Limb (tissue), 2 donors: ENCODE data around the gene ING1.
"Not testable (repeated sequence)": the region's sequence is repeated elsewhere in the genome, so short reads cannot be mapped to it uniquely, and the experiment has no call there.

ENCODE experiments used
- DNase-seq, 2 donors: peaks; one replicate each; pipeline ENCODE4 v3.0.0-alpha.2; 2016; ENCODE audit errors: extremely low spot score in 2 of 2

ING1 gene, protein sequence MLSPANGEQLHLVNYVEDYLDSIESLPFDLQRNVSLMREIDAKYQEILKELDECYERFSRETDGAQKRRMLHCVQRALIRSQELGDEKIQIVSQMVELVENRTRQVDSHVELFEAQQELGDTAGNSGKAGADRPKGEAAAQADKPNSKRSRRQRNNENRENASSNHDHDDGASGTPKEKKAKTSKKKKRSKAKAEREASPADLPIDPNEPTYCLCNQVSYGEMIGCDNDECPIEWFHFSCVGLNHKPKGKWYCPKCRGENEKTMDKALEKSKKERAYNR

DNA sequence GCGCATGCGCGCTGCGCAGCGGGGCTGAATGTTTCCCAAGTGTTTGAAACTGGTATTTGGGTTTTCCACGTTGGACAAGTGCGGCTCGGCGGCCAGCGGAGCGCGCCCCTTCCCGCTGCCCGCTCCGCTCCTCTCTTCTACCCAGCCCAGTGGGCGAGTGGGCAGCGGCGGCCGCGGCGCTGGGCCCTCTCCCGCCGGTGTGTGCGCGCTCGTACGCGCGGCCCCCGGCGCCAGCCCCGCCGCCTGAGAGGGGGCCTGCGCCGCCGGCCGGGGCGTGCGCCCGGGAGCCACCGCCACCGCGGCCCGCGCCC is at the start of gene ING1:
TSS of gene ING1 (plus strand) at position 59 of the 311 bp plus-strand sequence. CDS start 450 bp downstream, outside the sequence.
- no peak for DNase-seq

DNA sequence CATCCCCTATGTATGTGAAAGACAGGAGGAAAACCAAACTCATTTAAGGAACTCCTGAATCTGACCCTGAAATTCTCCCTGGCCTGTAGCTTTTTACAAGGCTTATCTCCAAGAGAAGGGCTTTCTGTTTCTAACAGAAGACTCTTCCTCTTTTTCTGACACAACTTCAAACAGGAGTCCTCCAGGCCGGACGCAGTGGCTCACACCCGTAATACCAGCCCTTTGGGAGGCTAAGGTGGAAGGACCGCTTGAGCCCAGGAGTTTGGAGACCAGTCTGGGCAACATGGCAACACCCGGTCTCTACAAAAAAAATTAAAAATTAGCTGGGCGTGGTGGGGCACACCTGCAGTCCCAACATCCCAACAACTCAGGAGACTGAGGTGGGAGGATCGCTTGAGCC is 49.5 kb upstream of the ING1 start:
- no peak for DNase-seq

DNA sequence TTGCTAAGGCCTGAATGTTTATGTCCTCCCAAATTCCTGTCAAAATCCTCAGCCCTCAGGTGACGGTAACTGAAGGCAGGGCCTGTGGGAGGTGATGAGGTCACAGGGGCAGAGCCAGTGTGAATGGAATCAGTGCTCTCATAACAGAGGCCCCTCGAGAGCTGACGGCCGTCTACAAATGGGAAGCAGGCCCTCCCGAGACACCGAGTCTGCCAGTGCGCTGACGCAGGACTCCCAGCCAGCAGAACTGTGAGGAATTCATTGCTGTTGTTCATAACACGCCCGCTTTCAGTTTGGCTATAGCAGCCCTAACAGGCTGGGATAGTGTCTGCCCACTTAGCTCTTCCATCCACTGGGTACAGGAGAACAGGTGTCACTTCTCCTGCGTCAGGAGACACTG is 48.8 kb upstream of the ING1 start:
- DNase-seq, result no peak

DNA sequence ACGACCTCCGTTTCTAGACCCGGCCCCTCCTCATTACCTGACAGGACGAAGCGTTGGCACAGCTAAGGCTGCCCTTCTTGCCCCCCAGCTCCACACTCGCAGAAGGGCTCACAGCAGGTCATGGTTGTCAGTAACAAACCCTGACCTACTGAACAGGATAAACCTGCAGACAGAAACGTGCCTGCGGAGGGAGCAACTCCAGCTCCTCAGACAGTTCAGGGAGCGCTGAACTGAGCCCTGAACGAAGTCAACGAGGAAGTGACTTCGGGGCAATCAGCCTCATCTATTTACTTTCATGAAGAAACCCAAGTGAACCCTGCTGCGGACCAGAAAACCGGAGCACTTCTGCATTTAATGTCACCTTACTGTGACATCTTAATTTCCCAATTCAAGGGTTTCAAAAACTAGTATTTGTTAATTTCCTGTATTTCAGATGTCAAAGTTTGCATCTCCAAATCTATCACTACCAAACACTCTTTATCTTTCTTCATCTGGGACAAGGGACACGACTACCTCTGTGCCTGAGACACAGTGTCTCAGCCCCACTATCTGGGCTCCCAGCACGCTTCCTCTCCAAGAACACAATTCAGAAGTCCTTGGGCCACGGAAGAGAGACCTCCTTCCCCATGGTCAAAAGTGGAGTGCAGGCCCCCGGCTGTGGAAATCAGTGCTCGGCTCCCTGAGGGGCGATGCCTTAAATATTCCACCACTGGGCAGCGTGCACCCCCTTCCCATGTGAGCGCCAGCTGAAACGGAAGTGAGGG is 47.8 kb upstream of the ING1 start:
- no peak for DNase-seq

DNA sequence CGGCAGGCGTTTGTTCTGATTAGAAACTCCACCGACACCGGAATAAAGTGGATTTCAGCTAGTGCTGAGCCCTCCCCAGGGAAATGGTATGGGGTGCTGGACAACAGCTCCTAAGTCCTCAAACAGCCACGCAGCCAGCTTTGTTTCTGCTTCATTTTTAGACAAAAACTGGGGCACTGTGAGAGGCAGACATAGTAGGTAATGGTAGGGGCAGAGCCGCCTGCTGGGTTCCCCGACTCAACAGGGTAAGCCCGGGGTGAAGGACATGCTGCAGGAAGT is 47.3 kb upstream of the ING1 start:
- DNase-seq, result no peak

DNA sequence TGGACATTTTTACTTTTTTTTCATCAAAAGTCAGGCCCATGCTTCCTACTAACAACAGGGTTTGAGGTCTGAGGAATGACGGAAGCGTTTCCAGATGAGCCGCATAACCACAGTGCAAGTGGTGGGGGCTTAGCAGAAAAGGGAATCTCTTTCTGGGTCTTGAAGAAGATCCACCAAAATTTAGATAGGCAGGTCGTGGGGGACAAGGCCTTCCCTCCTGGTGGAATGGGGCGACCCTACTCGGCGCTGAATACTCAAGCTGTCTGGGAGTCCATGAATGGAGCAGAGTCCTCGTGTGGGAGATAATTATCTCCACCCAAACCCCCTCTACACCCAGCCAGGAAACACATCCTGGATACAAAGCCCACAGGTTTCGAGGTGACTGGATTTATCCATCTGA is 44.5 kb upstream of the ING1 start:
- DNase-seq, result no peak

DNA sequence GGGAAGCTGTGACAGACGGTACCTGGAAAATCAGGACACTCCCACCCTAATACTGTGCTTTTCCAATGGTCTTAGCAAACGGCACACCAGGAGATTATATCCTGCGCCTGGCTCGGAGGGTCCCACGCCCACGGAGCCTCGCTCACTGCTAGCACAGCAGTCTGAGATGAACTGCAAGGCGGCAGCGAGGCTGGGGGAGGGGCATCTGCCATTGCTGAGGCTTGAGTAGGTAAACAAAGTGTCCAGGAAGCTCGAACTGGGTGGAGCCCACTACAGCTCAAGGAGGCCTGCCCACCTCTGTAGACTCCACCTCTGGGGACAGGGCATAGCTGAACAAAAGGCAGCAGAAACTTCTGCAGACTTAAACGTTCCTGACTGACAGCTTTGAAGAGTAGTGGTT is 43.7 kb upstream of the ING1 start:
- not testable (repeated sequence) for DNase-seq

DNA sequence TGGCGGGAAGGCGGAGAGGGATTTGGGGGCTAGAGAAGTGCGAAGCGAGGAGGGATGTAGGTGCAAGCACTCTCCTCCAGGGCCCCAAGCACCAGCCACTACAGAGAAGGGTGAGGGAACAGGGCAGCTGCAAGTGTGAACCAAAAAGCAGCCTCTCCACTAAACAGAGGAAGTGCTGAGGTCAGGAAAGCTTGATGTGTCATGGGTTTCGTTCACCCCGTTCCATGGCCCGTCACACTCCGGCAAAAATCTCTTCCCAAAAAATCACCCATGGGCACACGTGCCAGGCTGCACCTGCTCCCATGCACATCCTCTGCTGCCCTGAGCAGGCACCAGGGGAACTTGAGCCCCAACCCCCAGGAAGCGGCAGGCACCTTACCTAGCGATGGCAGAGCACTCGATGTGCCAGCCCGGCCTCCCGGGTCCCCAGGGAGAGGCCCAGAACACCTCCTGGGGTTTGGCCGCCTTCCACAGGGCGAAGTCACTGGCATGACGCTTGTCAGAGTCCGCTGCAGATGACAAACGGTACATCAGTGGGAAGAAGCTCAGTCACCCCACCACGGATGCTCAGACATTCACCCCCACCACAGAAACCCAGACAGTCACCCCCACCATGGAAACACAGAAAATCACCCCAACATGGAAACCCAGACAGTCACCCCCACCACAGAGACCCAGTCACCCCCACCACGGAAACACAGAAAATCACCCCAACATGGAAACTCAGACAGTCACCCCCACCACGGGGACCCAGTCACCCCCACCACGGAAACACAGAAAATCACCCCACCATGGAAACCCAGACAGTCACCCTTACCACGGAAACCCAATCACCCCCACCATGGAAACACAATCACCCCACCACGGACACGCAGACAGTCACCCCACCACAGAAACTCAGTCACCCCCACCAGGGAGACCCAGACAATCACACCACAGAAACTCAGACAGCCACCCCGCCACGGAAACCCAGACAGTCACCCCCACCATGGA is 36.6 kb upstream of the ING1 start:
- DNase-seq, result no peak

DNA sequence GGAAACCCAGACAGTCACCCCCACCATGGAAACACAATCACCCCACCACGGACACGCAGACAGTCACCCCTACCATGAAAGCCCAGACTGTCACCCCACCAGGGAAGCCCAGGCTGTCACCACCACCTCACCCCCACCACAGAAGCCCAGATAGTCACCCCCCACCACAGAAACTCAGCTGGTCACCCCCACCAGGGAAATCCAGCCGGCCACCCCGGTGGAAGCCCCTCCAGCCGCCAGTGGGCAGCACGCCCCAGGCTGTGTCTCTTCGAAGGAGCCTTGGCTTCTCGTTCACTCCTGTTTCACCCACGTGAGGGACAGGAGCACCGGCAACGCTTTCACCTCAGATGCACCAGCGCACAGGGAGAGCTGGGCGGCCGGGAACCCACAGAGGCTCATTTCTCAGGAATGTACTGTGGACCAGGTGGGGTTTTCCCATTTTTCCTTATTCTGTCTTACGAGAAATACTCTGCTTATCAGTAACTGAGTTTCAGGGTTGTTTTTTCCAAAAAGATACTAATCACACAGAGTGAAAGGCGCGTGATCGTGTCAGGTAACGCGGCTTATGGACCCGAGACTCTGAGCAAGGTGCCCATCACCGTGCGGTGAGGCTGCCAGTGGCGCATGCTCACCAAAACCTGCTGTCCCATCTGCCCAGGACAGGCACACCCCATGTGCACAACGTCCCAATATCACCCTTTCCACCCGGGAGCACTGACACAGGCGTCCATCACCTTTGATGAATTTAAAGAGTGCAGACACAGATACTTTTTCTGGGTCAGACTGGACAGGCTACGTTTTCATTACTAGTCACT is 35.6 kb upstream of the ING1 start:
- no peak for DNase-seq

DNA sequence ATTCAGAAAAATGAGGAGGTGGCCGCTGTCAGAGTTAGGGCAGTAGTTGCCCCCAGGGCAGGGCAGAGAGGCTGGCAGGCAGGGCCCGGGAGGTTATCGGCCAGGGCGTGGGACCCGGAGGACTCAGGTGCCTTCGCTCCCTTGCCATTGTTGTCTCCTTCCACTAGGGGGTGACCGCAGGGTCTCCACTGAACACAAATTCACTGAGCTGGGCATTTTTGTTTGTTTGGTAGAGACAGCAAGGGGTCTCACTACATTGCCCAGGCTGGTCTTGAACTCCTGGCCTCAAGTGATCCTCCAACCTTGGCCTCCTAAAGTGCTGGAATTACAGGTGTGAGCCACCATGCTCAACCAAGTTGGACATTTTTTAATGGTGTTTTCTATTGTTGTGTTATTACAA is 32.6 kb upstream of the ING1 start:
- no peak for DNase-seq

DNA sequence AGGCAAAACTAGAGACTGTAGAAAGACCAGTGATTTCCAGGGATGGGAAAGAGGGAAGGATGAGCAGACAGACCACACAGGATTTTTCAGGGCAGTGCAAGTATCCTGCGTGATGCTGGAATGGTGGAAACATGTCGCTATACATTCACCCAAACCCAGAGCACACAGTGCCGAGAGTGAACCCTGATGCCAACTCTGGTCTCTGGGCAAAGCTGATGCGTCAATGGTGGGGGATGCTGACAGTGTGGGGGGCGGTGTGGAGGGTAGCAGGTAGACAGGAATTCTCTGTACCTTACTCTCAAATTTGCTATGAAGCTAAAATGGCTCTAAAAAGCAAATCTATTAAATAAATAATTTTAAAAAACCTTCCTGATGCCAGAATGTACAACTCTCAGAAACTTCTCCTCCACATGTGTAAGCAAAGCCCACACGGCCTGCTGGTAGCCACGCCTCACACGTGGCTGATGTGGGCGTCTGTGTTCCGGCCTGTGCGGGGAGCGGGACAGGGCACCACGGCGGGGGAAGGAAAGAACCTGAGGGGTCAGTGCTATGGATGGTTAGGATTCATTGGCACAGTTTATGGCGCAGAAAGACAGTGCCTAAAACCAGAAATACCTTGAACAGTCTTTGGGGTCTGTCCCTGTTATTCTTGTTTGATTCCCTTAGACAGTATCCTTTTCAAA is 31.5 kb upstream of the ING1 start:
- DNase-seq, result no peak

DNA sequence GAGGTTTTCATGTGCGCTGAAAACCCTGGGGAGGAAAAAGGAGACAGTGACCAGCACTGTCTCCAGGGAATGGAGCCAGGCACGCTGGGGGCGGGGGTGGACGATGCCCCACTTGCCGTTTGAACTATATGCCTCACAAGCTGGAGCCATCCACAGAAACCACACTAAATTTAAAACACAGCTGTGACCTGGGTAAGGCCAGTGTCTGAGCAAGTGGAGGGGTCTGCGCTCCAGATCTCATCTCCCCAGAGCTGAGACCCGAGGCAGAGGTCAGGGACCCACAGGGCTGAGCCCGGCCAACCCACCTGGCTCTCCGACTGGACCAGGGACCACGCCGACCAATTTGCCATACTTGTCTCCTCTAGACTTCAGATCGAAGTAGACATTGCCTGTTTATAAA is 30.8 kb upstream of the ING1 start:
- no peak for DNase-seq

DNA sequence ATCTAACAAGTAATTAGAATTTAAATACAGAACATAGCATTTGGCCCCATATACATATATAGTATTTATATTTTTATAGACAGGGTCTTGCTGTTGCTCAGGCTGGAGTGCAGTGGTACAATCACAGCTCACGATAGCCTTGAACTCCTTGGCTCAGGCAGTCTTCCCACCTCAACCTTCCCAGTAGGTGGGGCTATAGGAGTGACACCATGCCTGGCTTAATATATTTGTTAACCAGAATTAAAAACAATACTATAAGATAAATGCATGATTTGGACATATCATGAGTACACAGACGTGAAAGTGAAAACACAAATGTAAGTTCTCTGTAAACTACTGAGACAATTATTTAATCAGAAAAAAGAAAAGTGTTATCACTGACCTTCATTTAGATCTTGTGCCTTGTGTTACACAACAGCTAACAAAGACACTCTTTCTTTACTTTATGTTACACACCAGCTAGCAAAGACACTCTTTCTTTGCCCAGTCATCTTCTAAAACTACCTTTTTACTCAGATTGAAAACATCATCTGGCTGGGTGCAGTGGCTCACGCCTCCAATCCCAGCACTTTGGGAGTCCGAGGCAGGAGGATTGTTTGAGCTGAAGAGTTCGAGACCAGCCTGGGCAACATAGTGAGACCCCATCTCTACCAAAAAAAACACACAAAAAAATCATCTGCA is 30.2 kb upstream of the ING1 start:
- no peak for DNase-seq

DNA sequence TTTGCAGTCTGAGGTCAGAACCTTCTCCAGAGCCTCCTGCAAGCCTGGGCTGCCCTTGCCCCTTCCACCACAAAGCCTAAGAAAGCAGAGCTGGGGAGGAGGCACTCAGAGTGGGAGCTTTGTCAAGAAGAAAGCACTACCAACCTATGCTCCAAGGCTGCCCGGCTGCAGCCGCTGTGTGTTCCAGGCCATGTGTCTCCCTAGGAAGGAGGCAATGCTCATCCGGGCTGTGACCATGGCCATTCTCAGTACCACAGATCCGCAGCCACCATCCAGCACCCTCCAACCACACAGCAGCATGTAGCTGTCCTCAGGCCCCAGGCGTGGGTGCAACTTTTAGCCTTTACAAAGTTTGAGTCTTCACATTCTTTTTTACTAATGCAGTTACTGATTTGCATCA is 29.6 kb upstream of the ING1 start:
- DNase-seq, result no peak

DNA sequence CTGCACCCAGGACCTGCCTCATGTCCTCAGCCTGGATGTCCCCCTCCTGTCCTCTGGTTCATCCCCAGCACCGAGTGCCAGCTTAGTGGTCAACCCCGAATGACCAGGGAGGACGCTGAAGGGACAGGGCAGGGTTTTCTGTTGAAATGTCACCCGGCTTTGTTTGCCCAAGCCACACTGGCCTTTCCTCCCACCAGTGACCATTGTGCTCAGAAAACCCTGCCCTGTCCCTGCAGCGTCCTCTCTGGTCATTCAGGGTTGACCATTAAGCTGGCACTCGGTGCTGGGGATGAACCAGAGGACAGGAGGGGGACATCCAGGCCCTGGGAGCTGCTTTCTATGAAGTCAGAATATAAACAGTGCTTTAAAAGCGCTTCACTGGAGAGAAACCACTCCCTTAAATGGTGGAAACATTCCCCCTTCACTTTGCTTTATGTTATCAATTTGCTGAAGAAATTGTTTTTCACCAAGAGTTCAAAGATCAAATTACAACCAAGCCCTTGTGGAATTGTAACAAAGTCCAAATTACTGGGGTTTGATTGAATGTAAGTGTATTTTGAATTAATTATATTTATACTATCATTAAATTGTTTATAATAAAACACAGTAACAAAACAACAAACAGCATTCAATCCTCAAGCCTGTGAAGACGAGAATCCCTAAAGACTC is 29.0 kb upstream of the ING1 start:
- DNase-seq, result no peak

DNA sequence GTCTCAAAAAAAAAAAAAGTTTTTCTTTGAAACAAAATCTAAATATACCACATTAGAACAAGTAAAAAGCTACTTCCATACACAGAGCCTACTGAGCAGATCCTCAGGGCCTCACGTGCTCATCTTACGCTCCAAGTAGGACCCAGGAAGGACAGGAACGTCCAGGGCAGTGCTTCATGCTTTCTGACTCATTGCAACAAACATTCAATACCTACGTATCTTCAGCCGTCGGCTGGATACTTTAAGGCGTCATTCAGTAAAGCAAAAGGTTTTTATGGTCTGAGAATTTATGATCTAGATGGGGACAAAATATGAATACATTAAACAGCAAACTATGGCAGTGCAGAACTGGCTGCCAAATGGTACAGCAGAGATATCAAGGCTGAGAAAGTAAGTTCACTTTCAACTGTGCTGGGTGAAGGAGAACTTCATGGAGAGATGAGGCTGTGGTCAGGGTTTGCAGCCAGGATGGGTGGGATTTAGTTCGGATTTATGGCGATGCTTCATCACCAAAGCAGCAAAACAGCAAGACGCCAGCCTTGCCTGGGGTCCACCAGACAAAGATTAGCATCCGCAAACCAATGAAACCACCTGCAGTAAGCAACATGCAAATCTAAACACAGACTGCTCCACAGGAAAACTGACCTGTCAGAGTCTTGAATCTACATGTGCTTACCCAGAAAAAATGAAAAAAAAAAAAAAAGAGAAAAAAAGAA is 28.0 kb upstream of the ING1 start:
- DNase-seq, result no peak

DNA sequence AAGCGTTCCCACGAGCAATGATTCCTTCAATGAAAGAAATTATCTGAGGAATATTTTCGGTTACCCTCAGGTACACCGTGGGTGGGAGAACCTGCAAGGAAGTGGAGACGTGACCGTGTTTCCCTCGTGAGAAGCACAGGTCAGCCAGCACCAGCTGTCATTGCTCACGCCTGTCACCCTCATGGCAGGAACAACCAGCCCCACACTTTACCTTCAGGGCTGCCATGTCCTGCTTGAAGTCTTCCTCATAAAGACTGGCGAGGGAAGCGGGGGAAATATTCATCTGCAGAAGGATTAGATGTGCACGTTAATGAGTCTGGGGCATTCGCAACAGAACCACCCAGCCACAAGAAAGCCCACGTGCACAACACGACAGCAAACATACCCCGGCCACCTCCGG is 25.8 kb upstream of the ING1 start:
- no peak for DNase-seq

DNA sequence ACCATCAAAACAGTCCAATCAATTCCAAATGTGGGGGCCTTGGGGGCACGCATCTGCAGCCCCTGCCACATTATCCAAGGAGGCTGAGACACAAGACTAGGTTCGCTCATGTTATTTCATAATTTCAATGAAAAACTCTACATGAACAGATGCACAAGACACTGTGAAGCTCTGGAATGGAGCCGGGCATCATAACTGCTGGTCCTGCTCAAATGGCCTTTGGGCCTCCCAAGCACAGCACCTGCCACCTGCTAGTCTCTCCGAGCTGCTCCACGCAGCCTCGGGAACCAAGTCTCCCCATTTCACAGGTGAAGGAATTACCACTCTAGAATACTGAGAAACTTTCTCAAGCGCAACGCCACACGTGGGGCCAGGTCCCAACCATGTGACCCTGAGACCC is 24.5 kb upstream of the ING1 start:
- DNase-seq, result no peak

DNA sequence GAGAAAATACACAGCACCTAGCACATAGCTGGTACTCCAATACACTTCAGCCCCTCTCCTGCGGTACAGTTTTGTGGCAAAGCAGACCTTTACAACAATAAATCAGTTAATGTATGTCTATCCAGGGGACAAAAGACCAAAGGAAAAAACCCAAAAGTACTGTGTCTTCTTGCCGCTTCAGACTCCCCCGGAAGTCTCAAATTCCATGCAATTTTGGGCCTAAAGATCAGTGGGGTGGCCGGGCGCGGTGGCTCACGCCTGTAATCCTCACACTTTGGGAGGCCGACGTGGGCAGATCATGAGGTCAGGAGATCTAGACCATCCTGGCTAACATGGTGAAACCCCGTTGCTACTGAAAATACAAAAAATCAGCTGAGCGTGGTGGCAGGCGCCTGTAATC is 23.8 kb upstream of the ING1 start:
- DNase-seq, result no peak
